HG02678 (cell line): ENCODE data around the gene ASAP3.

Experiments used
- ATAC-seq: cut with Tn5 transposase; IDR thresholded peaks from one replicate; pipeline ENCODE4 v1.9.1; 2021; ENCODE audit warnings: mild to moderate bottlenecking, moderate library complexity; ENCODE audit not compliant: unreplicated experiment

Gene ASAP3

GRCh38 chr1:23424293-23425192 lies 59.4 kb downstream of the ASAP3 start, which contains the start of gene TCEA3:
Gene TCEA3 (minus strand): TSS chr1:23424748. CDS start chr1:23424633, 115 bp downstream.
- ATAC-seq: no peak

DNA sequence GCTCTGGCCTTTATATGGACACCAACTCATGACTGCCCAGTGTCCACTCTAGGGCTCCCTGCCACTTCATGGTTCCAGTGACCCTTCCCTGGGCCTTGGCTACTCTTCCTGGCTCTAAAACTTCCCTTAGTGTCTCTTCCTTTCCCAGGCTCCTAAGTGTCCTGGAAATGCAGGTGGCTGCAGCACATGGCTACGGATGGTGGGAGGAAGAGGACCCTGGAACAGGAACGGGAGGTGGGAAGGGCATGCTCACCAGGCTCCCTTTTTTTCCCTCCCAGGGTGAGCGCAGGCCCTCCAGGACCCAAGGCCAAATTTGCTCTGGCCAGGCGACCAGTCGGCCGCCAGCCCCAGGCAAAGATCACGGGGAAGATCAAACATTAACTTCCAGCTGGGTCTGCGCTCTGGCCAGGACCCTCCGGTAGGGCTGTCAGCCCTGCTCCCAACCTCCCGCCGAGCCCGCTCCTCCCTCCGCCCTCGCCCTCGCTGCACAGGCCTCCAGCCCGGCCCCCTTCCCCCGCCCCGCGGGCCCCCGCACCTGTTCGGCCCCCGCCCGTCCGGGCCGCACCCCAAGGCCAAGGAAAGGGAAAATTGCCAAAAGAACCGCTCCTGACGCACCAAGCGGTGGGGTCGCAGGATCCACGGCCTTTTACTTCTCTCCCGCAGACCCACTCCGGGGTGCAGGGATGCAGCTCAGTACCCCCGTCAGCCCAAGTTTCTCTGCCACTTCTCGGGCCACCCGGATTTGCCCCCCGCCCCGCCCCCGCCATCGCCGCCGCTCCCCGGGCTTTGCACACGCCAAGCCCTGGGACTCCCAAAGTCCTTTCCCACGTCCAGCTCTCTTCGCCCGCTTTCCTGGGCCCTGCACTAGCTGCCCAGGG lies 60.3 kb downstream of the ASAP3 start:
- ATAC-seq: no peak

DNA sequence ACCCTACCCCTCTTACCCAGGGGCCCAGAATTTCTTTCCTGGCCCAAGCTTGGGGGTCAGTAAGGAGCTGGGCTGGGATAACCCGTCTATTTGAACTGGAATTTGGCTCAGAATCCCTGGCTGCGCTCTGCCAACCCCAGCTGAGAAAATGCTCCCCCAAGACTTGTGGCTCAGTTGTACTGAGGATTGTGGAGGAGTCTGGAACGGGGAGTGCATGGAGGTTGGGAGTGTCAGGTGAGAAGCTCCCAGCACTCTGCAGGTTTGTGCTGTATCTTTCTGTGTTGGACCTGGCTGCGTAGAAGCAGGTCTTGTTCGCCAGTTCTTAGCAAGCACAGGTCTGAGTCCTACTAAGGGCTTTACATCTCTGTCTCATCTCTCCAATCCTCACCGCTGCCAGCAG lies 61.0 kb downstream of the ASAP3 start:
- ATAC-seq: no peak

- ATAC-seq: no peak
Measured at GRCh38 chr1:23422241-23422877, 61.6 kb downstream of the ASAP3 start.

- no peak for ATAC-seq
Measured at GRCh38 chr1:23421753-23422240, 62.2 kb downstream of the ASAP3 start.

GRCh38 chr1:23421343-23421742 lies 62.6 kb downstream of the ASAP3 start:
- ATAC-seq: no peak

- no peak for ATAC-seq
Measured at GRCh38 chr1:23420778-23421177, 63.2 kb downstream of the ASAP3 start.

DNA sequence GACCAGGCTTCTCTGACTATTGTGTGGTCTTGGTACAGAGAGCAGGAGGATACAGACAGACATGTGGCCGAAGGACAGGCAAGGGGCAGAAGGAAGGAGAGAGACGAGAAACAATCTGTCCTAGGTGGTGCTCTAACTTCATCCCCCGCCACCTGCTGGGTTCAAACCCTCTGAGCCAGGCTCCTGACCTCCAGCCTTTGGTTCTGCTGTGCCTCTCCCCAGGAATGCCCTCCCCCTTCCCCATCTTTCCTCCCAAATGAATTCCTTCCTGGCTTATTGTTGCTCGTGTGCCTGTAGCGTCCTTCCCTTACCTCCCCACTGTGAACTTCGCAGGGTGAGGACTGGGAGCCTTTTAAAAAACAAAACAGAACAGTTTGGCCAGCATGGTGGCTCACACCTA lies 64.8 kb downstream of the ASAP3 start:
- ATAC-seq: no peak

- ATAC-seq: no peak
Measured at GRCh38 chr1:23417570-23417969, 66.4 kb downstream of the ASAP3 start.

DNA sequence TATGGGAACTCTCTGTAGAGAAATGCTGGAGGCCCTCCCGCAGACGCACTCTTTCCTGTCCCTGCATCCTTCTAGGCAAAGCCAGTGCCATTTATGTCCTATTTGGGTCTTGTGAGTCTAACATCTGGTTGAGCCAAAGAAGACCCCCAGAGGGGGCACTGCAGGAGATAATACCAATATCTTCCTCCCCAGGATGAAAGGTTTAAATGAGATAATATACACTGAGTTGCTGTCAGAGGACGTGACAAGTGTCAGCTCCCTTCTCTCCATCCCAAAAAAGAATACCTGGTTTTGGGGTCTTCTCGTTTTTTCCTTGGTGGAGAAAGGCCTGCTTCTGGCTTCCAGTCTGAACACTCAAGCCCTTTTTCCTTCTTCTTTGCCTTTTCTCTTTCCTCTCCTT lies 67.0 kb downstream of the ASAP3 start:
- no peak for ATAC-seq

- ATAC-seq: no peak
Measured at GRCh38 chr1:23408797-23409290, 75.1 kb downstream of the ASAP3 start.

DNA sequence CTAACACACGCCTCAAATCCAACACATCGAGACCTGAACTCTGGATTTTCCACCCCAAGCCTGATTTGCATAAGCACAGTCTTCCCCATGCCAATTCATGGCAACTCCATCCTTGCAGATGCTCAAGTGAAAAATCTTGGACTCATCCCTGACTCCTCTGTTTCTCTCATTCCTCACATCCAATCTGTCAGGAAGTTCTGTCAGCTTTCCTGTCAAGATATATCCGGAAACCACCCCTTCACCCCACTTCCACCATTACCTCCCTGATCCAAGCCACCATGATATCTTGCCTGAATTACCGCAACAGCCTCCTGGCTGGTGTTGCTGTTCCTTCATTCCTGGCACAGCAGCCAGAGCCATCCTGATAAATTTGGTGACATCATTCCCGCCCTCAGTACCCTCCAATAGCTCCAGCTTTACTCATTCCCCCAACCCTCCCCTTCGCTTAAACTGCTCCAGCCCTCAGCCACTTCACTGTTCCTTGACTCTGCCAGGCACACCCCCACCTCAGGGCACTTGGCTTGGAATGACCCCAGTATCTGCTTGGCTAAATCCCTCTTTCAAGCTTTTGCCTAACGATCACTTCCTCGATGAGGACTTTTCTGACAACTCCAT lies 76.9 kb downstream of the ASAP3 start:
- no peak for ATAC-seq

DNA sequence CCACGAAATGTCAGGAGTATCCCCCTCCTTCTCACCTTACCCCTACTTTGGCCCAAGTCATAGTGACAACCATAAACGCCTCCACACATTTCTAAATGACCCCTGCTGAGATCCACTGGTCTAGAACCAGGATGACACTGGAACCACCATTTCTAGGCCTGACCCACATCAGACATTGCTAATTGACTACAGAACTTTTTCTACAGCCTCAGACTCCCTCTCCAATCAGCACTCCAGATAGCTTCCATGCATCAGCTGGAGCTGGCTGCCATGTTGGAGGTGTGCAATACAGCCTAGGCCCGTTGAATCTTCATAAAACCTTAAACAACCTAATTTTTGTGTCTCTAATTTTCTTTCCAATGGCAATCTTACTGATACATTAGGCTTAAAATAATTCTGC lies 78.0 kb downstream of the ASAP3 start:
- no peak for ATAC-seq

GRCh38 chr1:23403735-23404486 lies 80.1 kb downstream of the ASAP3 start:
- ATAC-seq: no peak

- no peak for ATAC-seq
Measured at GRCh38 chr1:23403355-23403734, 80.6 kb downstream of the ASAP3 start.

- ATAC-seq: no peak
Measured at GRCh38 chr1:23403038-23403336, 81.0 kb downstream of the ASAP3 start.

DNA sequence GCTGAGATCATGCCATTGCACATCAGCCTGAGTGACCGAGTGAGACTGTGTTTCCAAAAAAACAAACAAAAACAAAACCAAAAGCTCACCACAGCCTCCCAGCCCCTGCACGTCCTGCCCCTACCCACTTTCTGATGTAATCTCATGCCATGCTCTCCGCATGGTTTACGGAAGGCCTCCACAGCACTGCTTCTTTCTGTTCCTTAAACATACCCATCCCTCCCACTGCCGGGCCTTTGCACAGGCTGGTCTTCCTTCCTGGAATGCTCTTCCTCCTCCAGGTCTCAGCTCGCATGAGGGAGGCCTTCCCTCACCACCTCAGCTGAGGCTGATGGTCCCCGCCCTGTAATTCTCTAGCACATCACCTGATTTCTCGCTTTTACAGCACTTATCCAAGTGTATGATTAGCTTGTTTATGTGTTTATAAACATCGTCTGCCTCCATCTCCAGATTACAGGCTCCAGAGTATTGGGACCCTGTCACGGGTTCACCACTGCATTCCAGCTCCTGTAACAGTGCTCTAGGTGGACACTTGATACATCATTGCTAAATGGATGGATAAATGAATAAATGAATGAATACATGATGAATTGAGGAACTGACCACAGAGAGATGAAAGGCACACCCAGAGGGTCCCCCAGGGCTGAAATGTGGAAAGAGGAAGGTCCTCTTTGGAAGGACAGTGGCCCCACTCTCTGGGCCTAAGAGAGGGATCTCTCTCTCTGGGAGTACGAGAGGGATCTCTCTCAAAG lies 81.5 kb downstream of the ASAP3 start:
- no peak for ATAC-seq

DNA sequence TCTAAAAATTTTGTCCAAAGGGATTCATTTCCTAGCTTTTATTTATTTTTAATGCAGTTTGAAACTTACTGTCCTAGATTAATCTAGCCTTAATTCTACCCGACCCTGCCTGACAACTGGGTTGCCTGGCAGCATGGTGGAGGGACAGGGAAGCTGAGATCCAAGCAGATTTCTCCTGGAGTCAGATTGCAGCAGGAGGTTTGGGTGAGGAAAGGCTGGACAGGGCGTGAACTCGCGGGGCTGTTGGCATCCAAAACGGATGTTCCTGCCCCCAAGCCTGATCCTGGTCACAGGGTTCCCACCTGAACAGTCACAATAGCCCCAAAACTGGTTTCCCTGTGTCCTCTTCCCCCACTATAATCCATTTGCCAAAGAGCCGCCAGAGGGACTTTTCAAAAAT lies 82.7 kb downstream of the ASAP3 start:
- ATAC-seq: no peak
